Measurements from ENCODE around the gene CLCN2.

CLCN2 gene

DNA sequence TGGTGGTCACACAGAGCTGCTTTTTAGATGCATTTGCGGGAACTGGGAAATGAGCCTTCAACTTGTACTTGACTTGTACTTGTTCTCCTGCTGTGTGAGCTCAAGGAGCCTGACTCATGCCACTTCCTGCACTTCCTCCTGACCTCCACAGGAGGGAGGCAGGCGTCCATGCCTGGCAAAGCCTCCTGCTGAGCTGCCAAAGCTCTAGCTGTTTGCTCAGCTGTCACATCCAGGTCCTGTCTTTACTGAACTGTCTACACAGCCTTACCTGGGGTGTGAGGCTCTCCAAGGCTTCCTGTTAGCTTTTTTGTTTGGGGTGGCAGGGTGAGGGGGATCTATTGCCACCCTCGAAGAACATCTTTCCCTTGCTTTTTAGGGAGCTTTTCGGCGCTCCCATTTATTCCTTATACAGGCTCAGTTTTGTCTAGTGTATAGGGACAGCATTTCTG, 10.2 kb upstream of the CLCN2 start:
- Histone ChIP-seq H4K20me1 (ENCODE audit: insufficient read depth) (no peaks in the 10 kb centered on the region), H3K27me3 (ENCODE audit: insufficient read depth, low read depth) (peaks cover 28% of the 10 kb centered on the region), H3K4me2 (no peak overlapping the region), H3K4me1 (ENCODE audit: low read depth, poor library complexity, severe bottlenecking) (peaks cover 8% of the 10 kb centered on the region), H3K9ac (no peak overlapping the region), H3K27ac (no peak overlapping the region), H3K36me3 (ENCODE audit: insufficient read depth) (no peaks in the 10 kb centered on the region), H2AFZ (ENCODE audit: low read depth) (no peak overlapping the region), H3K4me3 (IDR thresholded peaks at IDR 0.05; ENCODE audit: insufficient read depth, low read depth, low read length) (no peak overlapping the region), H3K79me2 (ENCODE audit: insufficient read depth, low read depth) (no peaks in the 10 kb centered on the region)
- TF ChIP-seq, protein P1, sequence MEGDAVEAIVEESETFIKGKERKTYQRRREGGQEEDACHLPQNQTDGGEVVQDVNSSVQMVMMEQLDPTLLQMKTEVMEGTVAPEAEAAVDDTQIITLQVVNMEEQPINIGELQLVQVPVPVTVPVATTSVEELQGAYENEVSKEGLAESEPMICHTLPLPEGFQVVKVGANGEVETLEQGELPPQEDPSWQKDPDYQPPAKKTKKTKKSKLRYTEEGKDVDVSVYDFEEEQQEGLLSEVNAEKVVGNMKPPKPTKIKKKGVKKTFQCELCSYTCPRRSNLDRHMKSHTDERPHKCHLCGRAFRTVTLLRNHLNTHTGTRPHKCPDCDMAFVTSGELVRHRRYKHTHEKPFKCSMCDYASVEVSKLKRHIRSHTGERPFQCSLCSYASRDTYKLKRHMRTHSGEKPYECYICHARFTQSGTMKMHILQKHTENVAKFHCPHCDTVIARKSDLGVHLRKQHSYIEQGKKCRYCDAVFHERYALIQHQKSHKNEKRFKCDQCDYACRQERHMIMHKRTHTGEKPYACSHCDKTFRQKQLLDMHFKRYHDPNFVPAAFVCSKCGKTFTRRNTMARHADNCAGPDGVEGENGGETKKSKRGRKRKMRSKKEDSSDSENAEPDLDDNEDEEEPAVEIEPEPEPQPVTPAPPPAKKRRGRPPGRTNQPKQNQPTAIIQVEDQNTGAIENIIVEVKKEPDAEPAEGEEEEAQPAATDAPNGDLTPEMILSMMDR (conservative IDR thresholded peaks at IDR 0.05; ENCODE audit: low read depth, low read length), result peak; percentile 92

DNA sequence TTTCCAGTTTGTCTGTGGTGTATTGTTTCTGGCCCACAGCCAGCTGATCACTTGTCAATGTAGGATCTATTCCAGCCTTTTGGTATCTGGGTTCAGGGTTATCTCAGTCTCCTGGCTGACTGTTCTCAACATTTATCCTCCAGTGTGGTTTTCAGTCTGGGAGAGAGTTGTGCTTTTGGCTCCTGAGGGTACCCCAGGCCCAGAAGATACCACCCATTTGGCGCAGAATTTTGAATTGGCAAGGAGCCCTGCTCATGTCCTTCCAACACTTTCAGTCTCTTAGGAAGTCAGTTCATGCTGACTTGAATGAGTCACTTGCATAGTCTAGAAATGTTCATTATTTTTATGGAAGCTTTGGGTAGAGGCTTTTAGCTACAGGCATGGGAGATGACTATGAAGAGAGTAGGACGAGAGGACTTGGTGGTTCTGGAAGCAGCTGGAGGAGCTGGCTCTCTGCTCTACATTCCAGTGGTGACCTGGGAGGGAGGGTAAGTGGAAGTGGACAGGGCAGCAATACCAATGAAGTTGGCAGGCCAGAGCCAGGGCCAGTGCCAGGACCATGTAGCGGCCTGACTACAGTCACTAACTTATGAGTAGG, 7.3 kb upstream of the CLCN2 start:
- Histone ChIP-seq H3K4me3 (IDR thresholded peaks at IDR 0.05; ENCODE audit: insufficient read depth, low read depth, low read length) (no peak overlapping the region), H3K27me3 (ENCODE audit: insufficient read depth, low read depth) (peaks cover 8% of the 10 kb centered on the region; the same call in 1 of the 2 replicates), H3K4me1 (ENCODE audit: low read depth, poor library complexity, severe bottlenecking) (peaks cover 16% of the 10 kb centered on the region), H3K79me2 (ENCODE audit: insufficient read depth, low read depth) (peaks cover 16% of the 10 kb centered on the region), H3K9ac (no peak overlapping the region), H2AFZ (ENCODE audit: low read depth) (no peak overlapping the region), H3K4me2 (no peak overlapping the region), H3K36me3 (ENCODE audit: insufficient read depth) (peaks cover 5% of the 10 kb centered on the region; the same call in 1 of the 2 replicates), H3K27ac (no peak overlapping the region), H4K20me1 (ENCODE audit: insufficient read depth) (no peaks in the 10 kb centered on the region)
- TF ChIP-seq, protein P1 (conservative IDR thresholded peaks at IDR 0.05; ENCODE audit: low read depth, low read length), result no peak

DNA sequence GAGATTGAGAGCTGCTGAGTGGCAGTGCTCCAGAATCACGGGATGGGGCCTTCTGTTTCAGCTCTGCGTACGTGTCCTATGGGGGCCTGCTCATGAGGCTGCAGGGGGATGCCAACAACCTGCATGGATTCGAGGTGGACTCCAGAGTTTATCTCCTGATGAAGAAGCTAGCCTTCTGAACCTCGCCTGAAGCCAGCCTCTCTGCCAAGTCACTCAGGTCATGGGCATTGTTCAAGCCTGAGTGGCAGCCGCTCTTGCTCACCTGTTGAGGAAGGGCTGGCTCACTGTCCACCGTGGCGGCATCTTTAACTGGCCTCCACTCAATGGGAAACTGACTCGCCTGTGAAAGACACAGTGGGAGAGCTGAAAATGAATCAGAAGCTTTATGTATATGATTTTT, 6.7 kb upstream of the CLCN2 start:
- Histone ChIP-seq H3K4me3 (IDR thresholded peaks at IDR 0.05; ENCODE audit: insufficient read depth, low read depth, low read length) (no peak overlapping the region), H3K27ac (no peak overlapping the region), H3K9ac (no peak overlapping the region), H3K4me2 (no peak overlapping the region), H2AFZ (ENCODE audit: low read depth) (no peak overlapping the region), H4K20me1 (ENCODE audit: insufficient read depth) (no peaks in the 10 kb centered on the region), H3K4me1 (ENCODE audit: low read depth, poor library complexity, severe bottlenecking) (peaks cover 16% of the 10 kb centered on the region), H3K36me3 (ENCODE audit: insufficient read depth) (peaks cover 5% of the 10 kb centered on the region; the same call in 1 of the 2 replicates), H3K79me2 (ENCODE audit: insufficient read depth, low read depth) (peaks cover 19% of the 10 kb centered on the region), H3K27me3 (ENCODE audit: insufficient read depth, low read depth) (peaks cover 4% of the 10 kb centered on the region; the same call in 1 of the 2 replicates)
- TF ChIP-seq, protein P1 (conservative IDR thresholded peaks at IDR 0.05; ENCODE audit: low read depth, low read length), result no peak

DNA sequence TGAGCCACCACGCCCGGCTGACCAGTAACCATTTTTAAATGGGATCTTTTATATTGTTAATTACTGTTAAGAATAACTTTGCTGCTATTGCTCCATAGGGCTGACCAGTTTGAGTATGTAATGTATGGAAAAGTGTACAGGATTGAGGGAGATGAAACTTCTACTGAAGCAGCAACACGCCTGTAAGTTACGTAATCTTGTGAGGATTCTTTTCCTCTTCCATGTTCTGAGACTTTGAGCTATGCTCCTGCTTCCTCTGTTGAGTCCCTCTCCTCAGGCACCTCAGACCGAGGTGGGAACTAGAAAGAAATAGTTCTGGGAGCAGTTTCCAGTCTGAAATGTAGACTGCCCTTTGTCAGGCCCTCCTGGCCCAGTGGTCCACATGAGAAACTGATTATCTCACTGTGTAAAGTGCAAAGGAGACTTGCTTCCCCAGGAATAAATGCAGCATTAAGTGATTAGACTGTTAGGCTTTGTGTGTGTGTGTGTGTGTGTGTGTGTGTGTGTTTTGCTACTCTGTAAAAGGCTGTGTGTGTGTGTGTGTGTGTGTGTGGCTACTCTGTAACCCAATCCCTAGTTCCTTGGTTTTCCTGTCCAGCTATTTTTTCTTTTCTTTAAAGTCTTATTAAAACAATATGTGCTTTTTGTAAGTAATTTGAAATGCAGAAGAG, 5.3 kb upstream of the CLCN2 start:
- no peak overlapping the region for H3K9ac ChIP-seq
- H3K79me2 ChIP-seq (ENCODE audit: insufficient read depth, low read depth), result peaks cover 19% of the 10 kb centered on the region
- TF ChIP-seq, protein P1 (conservative IDR thresholded peaks at IDR 0.05; ENCODE audit: low read depth, low read length), result no peak
- no peak overlapping the region for H3K27ac ChIP-seq
- H3K4me2 ChIP-seq, result no peak overlapping the region
- peaks cover 5% of the 10 kb centered on the region; the same call in 1 of the 2 replicates for H3K36me3 ChIP-seq (ENCODE audit: insufficient read depth)
- no peaks in the 10 kb centered on the region for H3K27me3 ChIP-seq (ENCODE audit: insufficient read depth, low read depth)
- H3K4me3 ChIP-seq (IDR thresholded peaks at IDR 0.05; ENCODE audit: insufficient read depth, low read depth, low read length), result no peak overlapping the region
- H3K4me1 ChIP-seq (ENCODE audit: low read depth, poor library complexity, severe bottlenecking), result peaks cover 15% of the 10 kb centered on the region
- no peak overlapping the region for H2AFZ ChIP-seq (ENCODE audit: low read depth)
- no peaks in the 10 kb centered on the region for H4K20me1 ChIP-seq (ENCODE audit: insufficient read depth)
